SK-MEL-5 (cell line): ENCODE data around the gene PPP1R3C. TPM values are rescaled to one million over a fixed set of nuclear protein-coding genes. Genes with fewer than 3 reads are reported as not detected.

ENCODE experiments used
- DNase-seq: peaks from one replicate; pipeline ENCODE4 v3.0.0-alpha.2; 2016; ENCODE audit warnings: low read depth, low spot score
- in situ Hi-C: cut with HindIII; loops from 2 replicates; pipeline ENCODE4 v1.10.0; 2016; ENCODE audit warnings: low sequenced_read_pairs, high pct_unique_total_duplicates, low pct_unique_long_range_greater_than_20kb
- total RNA-seq: library from RNA; depleted of rRNA; stranded (reverse); fragments of >200 nt; shearing (Covaris generic); gene quantifications from 2 replicates; pipeline ENCODE4 v1.2.3, GENCODE V29; 2014

PPP1R3C gene
- total RNA-seq, 1 experiment from 2014 or later, result 13.2 TPM

GRCh38 chr10:91610444-91610843 is 22.4 kb downstream of the PPP1R3C start:
- DNase-seq, result no peak
- in situ Hi-C loops, result no loop called here

- no peak for DNase-seq
- in situ Hi-C loops, result no loop called here
Observed at GRCh38 chr10:91607646-91608403, 25.0 kb downstream of the PPP1R3C start.

DNA sequence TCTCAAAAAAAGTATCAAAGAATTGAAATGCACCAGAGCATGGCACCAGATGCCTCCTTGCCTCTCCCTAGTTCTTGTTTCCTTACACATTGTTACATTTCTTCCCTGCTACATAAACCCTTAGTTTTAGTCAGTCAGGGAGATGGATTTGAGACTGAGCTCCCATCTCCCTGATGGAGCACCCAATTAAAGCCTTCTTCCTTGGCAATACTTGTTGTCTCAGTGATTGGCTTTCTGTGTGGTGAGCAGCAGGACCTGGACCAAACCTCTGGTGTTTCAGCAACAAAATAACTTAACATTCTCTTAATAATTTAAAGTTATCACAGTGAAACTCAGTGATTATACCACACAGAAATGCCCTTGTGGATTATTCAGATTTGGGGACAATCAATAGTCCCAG is 26.9 kb downstream of the PPP1R3C start:
- in situ Hi-C loops, result no loop called here

GRCh38 chr10:91604553-91605534 is 28.0 kb downstream of the PPP1R3C start:
- DNase-seq, result peak; percentile 55
- in situ Hi-C loops, result no loop called here

More for the DNA sequence above, 26.9 kb downstream of the PPP1R3C start:
- no peak for DNase-seq

DNA sequence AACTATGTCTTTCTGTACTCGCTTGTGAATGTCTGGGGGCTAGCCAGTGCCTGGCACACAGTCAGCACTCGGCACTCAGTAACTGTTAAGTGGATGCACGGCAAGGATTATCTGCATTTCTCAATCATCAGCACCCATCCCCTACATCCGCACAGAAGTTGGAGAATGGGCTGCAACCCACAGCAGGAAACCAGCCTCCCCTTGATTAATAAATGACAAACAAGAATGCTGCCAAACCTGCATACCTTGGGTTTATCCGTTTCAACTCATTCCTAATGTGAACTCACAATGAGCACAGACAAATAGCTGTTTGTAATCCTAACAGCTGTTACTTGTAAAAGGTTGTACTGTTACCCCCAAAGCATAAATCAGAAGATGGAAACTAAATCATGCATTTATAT is 28.9 kb downstream of the PPP1R3C start:
- no peak for DNase-seq
- in situ Hi-C loops, result no loop called here

DNA sequence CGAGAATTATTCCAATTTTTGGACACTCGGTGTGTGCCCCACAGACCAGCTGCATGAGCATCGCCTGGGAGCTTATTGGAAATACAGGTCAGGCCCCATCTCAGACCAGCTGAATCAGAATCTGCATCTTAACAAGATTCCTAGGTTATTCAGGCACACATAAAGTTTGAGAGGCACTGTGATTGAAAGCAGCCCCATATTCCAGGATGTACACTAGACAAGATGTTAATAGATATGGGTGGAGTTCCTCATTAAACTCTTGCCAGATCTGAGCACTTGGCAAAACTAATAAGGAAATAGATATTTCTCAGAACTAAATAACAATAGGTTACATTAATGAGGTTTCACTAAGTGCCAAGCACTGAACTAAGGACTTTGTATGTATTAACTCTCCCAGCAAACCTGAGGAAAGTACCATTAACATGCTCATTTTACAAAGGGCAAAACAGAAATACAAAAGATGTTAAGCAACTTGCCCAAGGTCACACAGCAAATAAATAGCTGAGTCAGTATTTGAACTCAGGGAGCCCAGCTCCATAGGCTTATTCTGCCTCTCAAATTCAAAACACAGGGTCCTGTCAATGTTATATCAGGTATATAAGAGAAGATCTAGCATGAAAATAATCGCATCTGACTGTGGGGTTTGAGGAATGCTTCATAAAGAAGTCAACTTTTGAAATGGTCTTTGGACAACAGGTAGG is 29.9 kb downstream of the PPP1R3C start:
- in situ Hi-C loops, result no loop called here
- DNase-seq, result no peak

DNA sequence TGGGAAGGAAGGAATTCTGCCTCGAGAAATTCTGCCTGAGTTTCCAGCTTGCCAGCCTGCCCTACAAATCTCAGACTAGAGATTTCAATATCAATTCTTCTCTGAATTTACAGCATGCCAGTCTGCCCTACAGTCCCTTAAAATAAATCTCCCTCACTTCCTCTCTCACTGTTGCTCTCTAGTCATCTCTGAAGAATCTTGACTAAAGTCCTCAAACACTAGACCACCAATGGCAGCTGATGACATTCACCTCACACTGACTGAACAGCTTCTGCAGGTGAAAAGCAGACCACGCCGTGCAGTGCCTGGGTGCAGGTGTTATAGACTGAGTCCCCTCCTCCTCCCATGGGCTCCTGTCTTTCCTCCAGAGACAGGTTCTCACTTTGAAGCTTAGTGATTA is 30.4 kb downstream of the PPP1R3C start:
- no peak for DNase-seq
- in situ Hi-C loops, result no loop called here

DNA sequence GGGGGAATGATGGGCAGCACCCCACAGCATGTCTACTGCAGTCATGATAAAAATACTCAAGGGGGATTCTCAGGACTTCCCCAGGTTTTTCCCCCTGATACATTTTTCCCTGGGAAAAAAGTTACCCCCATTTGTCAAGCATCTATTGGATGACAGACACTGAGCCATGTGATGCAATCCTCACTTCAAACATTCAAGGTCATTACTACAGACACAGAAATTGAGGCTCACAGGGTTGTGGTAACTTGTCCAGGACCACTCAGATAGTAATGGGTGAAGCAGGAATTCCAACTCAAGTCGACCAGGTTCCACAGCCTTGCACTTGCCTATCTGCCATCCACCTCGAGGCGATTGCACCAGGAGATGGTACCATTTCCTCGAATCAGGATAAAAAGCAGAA is 31.7 kb downstream of the PPP1R3C start:
- in situ Hi-C loops, result no loop called here
- no peak for DNase-seq

DNA sequence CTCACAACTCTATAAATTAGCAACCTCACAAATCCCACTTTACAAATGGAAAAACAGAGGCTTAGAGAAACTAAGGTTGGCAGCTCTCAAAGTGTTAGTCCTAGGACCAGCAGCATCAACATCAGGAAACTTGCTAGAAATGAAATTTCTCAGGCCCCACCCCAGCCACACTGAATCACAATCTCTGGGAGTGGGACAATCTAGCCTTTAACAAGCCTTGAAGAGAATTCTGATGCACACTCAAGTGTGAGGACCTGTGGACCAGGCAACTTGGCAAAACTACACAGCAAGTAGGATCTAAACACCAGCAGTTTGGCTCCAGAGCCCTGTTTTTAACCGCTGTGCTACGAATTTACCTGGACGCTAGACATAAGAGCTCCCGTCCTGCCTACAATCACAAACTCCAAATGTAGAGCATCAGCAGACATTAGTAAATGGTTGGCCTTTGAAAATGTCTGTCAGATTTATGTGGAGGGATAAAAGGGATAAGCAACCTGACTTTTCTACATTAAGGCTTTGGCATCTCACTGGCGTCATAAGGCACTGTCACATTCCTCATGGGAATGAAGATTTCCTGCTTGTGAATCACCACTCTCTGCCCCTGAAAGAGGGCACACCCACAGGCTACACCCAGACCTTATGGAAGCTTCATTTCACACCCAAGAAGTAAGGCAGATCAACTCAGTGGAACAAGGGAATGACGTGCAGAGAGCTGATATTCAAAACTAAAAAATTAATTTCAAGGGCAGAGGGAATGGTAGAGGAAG is 34.5 kb downstream of the PPP1R3C start:
- in situ Hi-C loops, result no loop called here

DNA sequence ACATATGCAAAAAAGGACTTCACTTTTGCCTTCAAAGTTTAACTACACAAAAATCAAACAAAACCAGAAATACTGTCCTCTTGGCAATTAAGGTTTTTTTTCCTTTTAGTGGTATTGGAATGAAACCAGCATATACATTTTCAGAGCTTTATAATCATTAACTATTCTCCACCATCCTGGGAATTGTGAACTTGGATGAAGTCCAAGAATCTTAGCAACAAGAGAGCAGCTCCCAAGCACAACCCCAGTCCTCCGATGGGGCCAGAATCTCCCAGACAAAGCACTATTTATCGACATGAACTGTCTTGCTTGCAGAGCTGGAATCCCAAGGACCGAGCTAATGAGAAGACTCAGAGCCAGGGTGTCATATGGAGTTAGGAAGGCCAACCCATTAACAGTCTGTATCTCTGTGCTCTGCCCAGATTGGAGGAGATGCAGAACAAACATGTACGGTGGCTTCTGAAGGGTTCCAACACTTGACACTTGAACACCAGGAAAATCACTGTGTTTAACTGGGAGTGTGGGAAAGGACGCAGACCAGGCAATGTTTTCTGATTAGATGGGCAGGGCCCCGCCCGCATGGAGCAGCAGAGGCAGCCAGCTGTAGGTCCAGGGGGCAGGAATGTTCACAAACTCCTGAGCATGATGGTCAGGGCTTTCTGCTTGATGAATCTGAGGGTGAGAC is 35.5 kb downstream of the PPP1R3C start:
- in situ Hi-C loops, result no loop called here
- DNase-seq, result peak; percentile 77

More for the DNA sequence above, 34.5 kb downstream of the PPP1R3C start:
- peak; percentile 58 for DNase-seq

DNA sequence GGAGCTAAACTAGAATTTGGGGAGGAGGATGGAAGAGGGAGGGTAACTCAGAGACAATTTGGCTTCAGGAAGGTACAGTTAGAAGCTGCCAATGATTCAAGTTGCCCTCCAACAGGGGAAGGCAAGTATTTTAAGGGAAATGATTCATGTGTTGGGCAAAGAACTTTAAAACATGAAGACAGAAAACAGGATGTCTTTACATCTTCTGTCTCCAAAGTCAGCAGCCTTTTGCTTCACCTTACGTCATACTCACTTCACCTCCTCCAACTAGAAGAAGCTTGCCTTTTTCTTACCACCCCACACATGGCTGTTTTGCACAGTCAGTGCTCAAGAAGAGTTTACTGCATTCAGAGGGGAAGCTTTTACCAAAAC is 36.1 kb downstream of the PPP1R3C start:
- in situ Hi-C loops, result no loop called here
- DNase-seq, result peak; percentile 28

- in situ Hi-C loops, result no loop called here
Observed at GRCh38 chr10:91593834-91594233, 39.0 kb downstream of the PPP1R3C start.

GRCh38 chr10:91593366-91593765 is 39.5 kb downstream of the PPP1R3C start:
- in situ Hi-C loops, result no loop called here
- no peak for DNase-seq

More at GRCh38 chr10:91593834-91594233, 39.0 kb downstream of the PPP1R3C start:
- no peak for DNase-seq

GRCh38 chr10:91592266-91592975 is 40.5 kb downstream of the PPP1R3C start:
- no peak for DNase-seq
- in situ Hi-C loops, result no loop called here

GRCh38 chr10:91591797-91592174 is 41.1 kb downstream of the PPP1R3C start:
- no peak for DNase-seq
- in situ Hi-C loops, result no loop called here
